Measurements from ENCODE around the gene CACNA1D.

CACNA1D gene

DNA sequence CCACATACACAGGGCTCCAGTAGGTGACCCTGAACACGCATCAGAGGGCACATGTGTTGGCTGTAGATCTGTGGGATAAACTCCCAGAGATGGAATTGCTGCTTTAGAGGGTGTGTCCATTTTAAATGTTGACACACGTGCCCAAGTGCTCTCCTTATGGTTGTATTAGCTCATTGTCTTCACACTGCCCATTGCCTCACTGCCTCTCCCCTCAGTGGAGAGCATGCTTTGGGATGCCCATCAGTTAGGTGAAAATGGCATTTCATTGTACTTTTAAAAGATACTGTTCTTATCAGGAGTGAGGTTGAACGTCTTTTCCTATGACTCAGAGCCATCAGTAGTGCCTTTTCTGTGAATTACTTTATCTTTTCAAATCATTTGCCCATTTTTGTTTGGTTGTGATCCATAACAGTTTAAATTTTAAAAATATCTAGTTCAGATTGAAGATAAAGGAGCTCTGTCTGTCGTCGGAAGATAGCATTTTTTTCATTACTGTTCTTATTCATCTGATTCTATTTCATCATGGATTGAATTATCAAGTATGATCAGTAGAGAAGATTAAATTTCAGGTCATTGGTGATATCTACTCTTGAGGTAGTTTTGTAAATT is 231.1 kb downstream of the CACNA1D start:
- DNase-seq: no peak

DNA sequence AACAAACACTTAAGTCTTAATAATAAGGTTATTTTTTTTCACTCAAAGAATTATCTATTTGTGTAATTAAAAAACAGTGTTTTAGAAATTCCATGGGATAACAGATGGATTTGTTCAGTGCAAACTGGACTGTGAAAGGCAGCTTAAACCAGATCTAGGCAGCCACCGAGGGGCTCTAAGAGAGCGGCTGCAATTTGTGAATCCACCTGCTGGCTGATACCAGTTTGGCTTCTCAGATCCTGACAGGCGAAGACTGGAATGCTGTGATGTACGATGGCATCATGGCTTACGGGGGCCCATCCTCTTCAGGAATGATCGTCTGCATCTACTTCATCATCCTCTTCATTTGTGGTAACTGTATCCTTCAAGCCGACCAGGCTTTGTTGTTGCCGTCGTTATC is 232.2 kb downstream of the CACNA1D start:
- DNase-seq: no peak

DNA sequence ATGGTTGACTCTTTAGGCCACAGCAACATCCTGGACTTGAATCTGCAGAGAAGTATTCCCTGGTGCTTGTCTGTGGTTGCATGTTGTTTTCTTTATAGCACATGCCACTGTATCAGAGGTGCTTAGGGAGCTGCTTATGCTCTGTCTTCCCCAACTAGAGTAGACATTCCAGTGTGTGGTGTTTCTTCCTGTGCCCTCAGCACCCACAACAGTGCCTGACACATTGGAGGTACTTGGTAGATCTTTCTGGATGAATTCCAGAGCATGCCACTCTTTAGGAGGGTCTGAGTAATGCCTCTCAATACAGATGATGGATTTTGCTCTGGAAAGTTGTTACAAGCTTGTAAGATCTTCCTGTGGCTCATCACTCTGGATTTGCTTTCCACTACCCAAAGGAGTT is 234.2 kb downstream of the CACNA1D start:
- DNase-seq: no peak

DNA sequence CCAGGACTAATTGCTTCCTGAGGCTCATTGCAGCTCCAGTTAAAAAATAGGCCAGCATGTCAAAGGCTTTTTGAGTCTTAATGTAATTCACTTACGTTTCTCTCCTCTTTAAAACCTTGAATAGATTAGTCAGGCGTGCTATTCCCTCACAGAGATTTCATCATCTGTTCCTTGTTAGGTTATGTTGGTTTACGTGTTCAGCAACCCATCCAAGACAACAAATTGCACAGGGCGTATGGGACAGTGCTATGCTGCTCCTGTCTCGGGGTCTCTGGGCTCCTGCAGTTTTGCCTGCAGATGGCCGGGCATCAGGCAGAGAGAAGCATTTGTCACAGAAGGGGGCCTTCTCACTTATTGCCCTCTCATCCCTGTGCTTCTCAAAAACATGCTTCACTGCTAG is 234.7 kb downstream of the CACNA1D start:
- no peak for DNase-seq

DNA sequence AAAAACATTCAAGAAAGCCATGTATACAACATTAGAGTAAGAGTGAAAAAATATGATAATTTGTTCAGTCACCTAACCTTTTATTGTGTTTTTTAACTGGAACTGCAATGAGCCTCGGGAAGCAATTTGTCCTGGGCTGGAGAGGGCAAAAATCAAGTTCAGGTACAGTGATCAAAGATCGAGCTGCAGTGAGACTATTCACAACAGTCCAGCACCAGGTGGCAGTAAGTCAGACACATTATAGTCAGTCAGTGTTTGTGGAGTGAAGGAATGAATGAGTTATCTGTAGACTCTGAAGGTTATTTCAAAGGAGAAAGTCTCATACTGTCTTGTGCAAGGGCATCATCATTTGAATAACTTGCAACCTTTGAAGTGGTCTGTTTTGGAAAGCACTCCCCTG is 235.2 kb downstream of the CACNA1D start:
- no peak for DNase-seq

DNA sequence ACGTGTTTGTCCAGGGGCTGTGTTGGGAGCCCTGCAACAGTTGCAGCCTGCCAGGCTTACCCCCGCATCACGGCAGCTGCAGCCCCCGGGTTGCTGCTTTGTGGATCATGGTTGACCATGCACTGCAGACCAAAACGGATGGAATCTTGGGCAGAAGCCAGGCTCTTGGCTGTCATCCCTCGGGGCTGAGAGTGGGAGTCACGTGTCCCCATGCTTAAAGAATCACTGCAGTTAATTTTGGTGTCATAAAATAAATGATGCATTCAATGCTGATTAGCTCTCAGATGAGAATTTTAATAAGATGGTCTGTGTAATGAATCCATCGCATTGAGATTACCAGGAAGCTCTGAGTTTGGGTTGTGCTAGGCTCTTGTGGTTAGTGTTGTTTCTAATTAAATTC is 236.2 kb downstream of the CACNA1D start:
- no peak for DNase-seq

DNA sequence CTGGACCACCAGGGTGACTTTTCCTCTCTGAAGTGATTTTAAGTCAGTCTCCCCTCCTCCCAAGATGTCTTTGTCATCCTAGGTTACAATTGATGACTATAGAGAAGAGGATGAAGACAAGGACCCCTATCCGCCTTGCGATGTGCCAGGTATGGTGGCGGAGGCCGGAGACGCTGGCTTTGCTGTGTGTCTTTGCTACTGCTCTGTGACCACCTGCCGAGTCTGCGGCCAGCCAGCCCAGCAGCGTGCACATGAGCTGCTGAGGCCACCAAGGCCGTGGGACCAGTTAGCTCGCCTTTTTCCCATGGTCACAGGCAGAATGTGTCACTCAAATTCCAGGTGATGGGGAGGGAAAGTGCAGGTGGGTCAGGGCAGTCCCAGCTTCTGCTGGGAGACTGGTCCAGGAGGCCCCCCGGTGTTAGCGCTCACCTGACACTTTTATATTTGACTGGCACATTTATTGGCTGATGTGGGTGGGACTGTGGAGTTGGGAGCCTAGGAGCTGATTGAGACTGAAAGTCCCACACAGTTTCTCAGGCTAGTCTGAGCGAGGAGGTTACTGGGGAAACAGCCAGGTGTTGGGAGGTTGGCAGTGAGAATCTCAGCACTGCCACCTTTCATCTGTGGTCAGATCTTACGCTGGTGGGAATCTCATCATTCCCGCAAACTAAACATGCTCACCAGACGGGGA is 237.7 kb downstream of the CACNA1D start:
- no peak for DNase-seq

DNA sequence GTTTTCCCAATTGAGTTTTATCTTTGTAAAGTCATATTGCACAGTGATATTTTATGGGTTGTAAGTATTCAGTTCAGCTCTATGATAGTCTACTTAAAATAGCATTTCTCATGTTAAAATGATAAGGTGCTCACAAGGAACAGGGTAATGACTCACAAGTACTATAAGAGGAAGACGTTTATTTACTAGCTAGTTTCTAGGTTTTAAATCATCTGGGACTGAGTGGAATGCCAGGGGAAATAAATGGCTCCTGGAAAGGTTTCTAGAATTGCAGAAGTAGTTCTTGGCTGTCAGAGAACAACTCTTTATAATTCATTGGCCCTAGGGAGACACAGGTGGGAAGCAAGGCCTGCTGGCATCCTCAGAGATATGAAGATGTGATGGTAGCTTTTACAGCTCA is 239.0 kb downstream of the CACNA1D start:
- DNase-seq: no peak

DNA sequence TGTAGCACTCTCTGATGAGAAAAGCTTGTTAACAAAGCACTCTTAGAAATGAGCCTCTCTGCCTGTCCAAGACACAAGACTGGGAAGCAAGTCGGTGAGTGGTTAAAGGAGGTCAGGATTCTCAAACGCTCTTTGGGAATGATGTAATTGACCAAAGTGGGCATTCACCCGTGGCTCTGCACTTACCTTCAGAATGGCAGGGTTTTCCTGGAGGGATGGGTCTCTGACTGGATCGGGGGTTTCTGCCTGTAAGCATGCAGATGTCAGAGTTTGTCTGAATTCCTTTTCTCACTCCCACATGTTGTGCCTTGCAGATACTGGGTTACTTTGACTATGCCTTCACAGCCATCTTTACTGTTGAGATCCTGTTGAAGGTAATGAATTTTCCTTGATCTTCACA is 245.6 kb downstream of the CACNA1D start:
- DNase-seq: no peak

DNA sequence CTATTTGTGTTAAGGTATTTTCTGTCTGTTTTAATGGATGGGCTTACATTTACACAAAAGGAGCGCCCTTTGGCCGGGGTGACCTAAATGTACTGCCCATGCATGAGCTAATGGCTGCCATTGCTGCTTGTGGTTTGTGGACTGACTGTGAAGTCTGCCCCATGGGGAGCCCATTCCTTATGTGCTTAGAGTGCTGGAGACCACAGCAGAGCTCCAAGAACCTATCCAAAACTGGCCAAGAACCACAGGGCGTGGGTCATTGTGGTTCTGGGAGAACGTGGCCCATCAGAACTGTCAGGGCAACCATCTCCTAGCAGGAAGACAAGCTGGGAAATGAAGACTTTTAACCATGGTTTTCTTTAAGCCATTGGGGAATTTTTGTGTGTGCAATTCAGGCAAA is 246.5 kb downstream of the CACNA1D start:
- DNase-seq: no peak

DNA sequence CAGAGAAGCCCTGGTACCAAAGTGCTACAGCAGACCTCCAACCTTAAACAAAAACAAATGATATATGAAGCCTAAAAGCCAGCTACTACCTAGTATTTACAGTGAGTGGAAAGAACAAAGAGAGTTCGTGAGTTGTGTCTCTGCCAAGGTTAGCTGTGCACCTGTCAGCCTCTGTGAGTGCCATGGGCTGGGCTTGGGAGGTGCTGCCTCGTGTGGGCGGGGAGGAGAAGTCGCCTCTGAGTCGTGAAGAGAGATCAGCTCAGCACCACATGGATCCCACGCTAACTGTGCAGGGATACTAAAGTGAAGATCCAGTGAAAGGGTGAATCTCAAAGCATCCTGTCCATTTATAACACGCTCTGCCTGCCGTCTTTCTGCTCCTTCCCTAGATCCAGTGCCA is 249.9 kb downstream of the CACNA1D start:
- peak; percentile 44 for DNase-seq

DNA sequence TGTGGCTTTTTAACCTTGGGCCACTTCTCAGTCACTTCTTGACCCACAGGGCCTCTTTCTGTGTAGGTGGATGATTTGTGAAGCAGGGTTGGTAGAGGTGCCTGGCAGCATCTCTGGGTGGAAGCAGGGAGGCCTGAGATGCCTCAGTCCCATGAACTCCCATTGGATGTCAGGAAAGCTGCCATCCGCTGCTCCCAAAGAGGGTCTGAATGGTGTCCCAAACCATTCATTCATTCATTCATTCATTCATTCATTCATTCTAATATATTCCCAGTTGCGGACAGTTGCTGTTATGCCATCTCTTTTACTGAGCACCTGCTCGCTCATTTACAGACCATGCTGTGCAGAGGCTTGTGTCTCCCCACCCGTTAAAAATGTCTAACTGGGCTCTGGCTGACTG is 253.1 kb downstream of the CACNA1D start:
- DNase-seq: no peak

DNA sequence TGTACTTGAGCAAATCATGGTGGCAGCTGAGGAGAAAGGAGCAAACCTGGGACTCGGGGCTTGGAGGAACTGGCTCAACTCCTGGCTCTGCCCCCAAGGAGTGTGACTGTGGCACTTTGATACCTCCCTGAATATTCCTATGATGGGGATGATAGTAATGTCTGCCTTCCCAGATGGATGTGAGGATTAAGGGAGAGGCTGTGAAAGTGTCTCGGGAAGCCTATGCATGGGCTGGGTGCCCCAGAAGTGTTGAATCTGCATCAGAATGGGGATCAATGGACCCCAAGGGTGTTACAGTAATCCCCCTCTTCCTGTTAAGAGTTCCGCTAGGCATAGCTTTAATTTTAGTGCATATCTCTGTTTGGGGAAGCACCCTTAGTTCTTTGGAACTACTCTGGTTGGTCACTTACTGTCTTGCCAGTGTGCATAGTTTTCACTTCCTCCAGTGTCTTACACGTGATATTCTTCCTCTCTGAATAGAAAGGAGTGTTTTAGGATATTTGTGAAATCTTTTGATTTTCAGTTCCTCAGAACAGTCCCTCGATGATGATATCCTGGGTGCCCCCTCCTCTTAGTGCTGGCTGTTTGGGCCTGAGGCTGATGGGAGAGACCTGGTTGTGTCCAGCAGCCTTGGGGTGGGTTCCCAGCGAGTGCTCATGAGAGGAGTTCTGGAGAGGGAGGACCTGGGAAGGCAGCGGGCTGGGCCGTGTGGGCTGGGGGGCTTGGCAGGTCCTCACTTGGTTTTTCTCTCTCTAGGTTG is 254.3 kb downstream of the CACNA1D start:
- peak; percentile 96 for DNase-seq

DNA sequence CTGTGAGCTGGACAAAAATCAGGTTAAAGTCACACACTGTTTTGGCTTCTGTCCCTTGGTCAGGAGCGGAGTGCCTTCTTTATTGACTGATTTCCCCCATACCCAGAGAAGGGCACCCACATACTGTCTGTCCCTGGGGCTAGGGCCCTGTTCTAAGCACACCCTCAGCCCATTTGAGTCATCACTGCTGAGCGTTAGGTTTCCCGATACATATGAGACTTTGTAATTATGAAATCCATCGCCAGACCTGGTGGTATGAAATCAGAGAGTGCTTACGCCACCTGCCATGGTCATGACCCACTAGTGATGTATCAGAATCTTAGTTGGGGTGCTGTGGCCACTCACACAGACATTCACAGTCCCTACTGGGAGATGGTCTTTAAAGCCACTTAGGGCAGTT is 255.0 kb downstream of the CACNA1D start:
- DNase-seq: peak; percentile 92

DNA sequence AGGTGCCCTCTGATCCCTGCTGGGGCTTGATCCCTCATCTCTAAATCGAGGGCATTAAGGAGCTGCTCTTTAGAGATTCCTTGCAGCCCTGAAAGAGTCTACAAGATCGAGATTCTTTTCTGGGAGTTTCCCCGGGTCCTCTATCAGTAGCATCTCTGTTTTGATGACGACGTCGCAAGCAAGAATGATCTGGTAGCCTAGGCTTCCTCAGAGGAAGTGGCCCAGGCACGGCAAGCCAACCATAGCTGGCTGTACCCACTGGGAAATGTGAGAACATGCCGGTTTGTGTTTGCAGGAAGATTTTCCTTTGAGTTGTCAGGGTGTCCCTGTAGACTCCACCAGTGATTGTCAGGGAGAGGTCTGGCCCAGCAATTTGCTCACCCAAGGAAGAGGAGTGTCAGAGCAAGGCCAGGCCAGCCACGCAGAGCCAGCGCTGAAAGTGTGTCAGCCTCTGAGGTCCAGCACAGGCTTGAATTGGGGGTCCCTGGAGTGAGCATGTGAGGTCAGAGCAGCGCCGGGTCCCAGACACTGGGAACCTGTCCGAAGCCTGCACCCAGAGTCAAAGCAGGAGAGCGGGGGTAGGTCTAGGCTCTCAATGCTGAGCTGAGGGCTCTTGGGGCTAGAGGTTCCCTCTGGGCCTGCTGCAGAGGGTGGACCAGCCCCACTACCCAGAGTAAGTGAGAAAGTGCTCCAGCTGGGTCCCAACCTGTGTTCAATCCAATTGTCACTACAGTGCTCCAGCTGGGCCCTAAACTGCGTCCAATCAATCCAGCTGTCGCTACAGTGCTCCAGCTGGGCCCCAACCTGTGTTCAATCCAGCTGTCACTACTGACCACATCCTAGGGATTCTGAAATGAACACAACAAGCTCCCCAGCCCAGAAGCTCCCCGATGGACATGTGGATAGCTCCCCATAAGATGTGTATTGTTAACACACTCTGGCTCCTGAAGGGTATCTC is 256.1 kb downstream of the CACNA1D start:
- peak; percentile 49 for DNase-seq

DNA sequence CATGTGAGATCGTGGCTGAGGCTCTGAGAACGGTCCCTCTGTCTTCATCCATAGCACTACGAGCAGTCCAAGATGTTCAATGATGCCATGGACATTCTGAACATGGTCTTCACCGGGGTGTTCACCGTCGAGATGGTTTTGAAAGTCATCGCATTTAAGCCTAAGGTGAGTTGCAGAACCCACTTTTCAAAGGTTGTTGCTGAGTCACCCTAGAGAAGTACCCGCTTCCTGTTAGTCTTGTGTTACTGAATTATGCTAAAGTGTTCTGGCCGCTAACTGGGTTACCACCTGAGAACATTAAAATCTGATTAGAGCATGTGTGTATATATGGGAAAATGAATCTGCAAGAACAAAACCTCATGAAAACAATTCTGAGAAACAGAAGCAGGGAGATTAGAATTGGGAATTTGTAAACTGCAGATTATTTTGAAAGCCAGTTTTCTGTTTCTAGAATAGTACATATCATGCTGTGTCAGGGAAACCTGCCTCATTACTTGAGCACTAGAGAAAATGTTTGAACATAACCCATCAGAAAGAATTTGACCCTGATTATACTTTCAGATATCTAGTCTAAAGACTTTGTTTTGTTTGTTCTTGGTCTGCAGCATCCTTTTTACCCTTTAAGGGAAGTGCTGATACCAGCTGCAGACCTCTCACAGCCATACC is 259.2 kb downstream of the CACNA1D start:
- DNase-seq: peak; percentile 19

DNA sequence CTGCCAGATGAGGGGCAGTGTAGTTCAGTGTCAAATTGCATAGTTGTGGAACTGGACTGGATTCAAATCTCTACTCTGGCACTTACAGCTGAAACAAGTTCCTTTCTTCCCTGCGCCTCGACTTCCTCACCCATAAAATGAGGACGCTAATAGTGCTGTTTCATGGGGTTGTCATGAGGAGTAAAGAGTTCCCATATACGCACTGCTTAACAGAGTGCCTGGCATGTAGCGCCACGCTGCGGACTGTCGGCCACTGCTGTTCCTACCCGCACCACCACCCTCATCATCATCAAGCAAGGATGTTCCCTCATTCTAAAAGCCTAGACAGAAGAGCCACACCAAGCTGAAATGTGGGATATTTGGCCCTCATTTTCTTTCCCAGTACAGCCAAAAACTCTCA is 259.9 kb downstream of the CACNA1D start:
- peak; percentile 36 for DNase-seq

DNA sequence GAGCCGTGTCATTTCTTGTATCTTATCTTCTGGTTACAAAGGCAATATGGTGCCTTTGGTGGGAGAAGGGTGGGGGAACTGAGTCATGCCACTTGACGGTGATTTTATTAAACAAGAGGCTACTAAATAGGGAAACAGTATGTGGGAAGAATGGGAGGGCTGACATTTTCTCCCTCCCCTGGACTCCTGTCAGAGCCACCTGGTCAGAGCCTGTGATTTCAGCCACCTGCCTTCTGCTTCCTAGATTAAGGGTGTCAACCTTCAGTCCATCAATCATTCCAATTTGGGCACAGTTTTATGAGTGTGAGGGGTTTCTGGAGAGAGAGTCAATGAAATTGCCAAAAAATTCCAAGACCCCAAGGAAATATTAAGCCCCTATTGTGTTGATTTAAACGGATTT is 264.4 kb downstream of the CACNA1D start:
- DNase-seq: no peak

DNA sequence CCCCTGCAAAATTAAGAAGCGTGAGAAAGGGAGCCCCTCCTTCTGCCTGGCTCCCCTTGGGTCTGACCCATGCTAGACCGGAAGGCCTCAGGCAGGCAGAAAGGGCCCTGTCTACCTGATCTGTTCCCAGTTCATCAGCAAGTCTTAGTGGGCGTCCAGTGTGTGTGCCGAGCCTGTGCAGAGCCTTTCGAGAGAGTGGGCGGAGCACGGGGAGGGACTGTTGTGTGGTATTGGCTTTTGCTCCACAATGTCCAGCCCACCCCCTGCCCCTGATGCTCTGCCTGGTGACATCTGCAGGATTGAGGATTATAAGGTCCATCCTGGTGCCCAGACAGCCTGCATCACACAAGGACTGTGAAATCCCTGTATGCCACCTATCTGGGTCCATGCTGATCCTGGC is 268.9 kb downstream of the CACNA1D start:
- no peak for DNase-seq

DNA sequence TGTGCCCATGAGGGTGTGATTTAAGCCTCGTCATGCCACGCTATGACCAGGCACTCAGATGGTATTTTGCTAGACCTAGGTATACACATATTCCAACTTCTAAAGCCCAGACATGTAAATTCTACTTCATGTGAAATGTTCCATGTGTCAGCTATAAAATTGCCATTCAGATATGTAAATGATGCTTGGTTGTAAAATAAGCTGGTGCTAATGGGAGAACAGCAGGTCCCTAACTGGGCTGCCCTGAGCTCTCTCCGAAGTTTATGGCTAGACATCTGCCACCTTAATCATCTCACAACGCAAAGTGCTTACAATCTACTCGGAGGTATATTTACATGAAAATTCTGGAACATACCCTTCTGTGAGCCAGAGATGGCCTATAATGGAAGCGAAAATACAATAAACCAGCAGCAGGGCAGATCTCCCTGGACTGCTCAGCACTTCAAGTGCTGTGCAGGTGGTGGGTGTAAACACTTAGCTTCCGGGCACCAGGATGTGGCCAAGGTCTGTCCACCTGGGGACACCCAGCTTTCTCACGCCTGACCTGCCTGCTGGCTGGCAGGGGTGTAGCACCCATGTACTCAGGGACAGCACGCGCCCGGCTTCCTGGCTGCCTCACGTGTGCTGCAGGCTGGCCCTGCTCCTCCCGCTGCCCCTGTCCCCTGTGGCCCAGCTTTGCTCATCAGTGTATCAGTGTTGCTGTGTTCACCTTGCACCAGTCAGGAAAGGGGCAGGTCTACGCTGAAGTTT is 269.8 kb downstream of the CACNA1D start:
- no peak for DNase-seq

DNA sequence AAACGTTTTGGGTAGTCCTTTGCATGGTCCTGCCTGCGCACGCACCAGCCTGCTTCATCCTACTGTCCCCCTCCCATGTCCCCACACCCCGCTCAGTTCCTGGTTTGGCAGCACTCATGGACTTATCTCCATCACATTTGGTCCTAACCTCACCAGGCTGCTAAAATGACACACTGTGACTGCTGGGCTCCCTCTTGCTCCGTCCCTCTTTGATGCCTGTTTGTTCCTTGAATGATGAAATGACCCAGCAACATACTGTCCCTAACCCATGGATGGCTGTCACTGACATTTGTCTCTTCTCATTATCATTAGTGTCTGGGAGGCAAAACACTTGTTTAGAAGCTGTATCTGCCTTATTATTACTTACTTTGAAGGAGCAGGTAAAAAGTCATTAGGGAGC is 271.3 kb downstream of the CACNA1D start:
- no peak for DNase-seq

DNA sequence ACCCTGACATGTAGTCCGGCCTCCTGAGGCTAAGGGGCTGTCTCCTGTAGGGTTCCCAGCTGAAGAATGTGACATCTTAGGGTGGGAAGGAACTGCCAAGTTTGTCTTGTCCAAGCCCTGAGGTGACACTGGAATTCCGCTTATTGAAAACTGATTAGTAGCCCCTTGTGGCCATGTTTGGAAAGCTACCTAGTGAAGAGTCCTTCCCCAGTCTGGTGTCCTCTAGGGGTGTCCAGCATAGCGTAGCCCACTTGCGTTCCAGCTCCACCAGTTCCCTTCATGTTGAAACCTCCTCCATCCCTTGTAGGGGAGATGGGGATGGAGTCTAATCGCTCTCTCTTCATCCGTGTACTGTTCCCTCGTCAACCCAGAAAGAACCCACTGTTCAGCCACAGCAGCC is 272.3 kb downstream of the CACNA1D start:
- DNase-seq: no peak

Data from inflammatory macrophage treated with lipopolysaccharide for 4 hours (primary cell).